Measurements from ENCODE around the gene GNLY. TPM values are rescaled to one million over a fixed set of nuclear protein-coding genes. Genes with fewer than 3 reads are reported as not detected.
"Not testable (repeated sequence)": the region's sequence is repeated elsewhere in the genome, so short reads cannot be mapped to it uniquely, and the experiment has no call there.

Gene GNLY
- total RNA-seq, 6 experiments from 2014 or later = 0.92 to 3.1 (median 1.6) TPM

DNA sequence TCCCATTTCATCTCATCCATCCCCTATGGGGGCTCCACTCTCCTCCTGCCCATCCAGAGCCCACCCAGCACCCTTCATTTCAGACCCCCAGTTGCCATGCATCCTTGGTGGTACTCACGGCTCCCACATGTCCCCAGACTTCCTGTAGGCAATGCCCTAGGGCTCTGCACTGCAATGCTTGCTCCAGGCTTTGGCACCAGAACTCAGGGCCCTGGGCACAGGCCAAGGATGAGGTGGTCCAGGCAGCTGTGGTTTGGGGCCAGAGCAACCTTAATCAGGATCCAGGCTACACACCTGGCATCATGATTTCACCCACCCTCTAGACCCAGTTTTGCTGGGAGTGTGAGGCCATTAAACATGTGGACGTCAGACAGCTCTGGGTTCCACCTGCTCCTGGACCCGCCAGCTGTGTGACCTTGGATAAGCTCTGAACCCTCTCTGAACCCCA is 26.6 kb upstream of the GNLY start:
- Histone ChIP-seq H3K27me3 (no peaks in the 10 kb centered on the region), H3K4me1 (no peaks in the 10 kb centered on the region), H3K27ac (no peak overlapping the region), H3K9me3 (no peaks in the 10 kb centered on the region), H3K4me3 (no peak overlapping the region), H3K36me3 (no peaks in the 10 kb centered on the region)
- TF ChIP-seq POLR2A (IDR thresholded peaks at IDR 0.05) = no peak
- TF ChIP-seq, protein P1, sequence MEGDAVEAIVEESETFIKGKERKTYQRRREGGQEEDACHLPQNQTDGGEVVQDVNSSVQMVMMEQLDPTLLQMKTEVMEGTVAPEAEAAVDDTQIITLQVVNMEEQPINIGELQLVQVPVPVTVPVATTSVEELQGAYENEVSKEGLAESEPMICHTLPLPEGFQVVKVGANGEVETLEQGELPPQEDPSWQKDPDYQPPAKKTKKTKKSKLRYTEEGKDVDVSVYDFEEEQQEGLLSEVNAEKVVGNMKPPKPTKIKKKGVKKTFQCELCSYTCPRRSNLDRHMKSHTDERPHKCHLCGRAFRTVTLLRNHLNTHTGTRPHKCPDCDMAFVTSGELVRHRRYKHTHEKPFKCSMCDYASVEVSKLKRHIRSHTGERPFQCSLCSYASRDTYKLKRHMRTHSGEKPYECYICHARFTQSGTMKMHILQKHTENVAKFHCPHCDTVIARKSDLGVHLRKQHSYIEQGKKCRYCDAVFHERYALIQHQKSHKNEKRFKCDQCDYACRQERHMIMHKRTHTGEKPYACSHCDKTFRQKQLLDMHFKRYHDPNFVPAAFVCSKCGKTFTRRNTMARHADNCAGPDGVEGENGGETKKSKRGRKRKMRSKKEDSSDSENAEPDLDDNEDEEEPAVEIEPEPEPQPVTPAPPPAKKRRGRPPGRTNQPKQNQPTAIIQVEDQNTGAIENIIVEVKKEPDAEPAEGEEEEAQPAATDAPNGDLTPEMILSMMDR (IDR thresholded peaks at IDR 0.05) = no peak
- 70% methylated on average over 3 of the region's 3 CpGs for WGBS (ENCODE audit: insufficient coverage, low coverage, low lambda C conversion rate, missing lambda C conversion rate)
- DNase-seq (no peak), ATAC-seq (no peak)
- intact Hi-C loops (cut with DNase I) = no loop called here

DNA sequence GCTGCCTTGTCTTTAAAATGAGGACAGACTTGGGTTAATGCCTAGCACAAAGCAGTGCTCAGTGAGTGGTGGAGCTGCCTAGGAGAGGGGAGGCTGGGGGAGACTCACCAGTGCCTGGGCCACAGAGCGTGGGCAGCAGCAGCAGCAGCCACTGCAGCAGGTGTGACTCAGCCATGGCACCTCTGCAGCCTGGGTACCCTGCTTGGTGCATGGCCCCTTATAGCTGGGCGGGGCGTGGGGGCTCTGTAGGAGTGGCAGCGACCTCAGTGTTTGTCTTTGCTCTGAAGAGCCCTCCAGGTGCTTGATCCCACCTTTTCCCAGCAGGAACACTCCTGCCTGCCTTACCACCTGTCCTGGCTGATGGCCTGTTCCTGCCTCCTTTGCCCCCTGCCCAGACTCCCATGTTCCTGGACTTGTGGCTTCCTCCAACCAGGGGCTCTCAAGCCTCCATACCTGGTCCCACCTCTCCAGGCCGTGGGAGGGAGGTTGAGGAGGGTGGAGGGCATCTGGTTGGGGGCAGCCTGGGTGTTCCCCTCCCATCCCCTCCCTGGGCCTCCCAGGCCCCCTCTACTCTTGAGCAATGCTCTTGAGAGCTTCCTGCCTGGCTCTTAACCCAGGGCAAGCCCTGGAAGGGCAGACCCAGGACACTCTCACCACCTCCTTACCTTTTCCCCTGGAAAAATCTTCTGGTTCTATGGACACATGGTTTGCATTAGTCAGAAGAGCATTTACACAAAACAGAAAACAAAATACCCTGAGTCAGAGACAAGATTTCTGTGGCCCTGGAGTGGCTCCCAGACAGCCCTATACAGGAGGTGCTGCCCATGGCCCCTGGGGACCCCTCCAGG is 25.9 kb upstream of the GNLY start, which contains the start of gene SFTPB:
TSS of gene SFTPB (minus strand) at position 191 of the 848 bp plus-strand sequence. CDS start at position 175, 16 bp downstream.
- no peak for DNase-seq
- TF ChIP-seq POLR2A (IDR thresholded peaks at IDR 0.05) = no peak
- TF ChIP-seq, protein P1 (IDR thresholded peaks at IDR 0.05) = no peak
- Histone ChIP-seq H3K27me3 (no peaks in the 10 kb centered on the region), H3K4me1 (no peaks in the 10 kb centered on the region), H3K27ac (no peak within 1 kb of the TSS), H3K36me3 (no peaks in the 10 kb centered on the region), H3K9me3 (no peaks in the 10 kb centered on the region), H3K4me3 (no peak within 1 kb of the TSS)
- no peak for ATAC-seq
- WGBS (ENCODE audit: insufficient coverage, low coverage, low lambda C conversion rate, missing lambda C conversion rate) = 50% methylated on average over 1 of the region's 5 CpGs
- intact Hi-C loops (cut with DNase I) = no loop called here

DNA sequence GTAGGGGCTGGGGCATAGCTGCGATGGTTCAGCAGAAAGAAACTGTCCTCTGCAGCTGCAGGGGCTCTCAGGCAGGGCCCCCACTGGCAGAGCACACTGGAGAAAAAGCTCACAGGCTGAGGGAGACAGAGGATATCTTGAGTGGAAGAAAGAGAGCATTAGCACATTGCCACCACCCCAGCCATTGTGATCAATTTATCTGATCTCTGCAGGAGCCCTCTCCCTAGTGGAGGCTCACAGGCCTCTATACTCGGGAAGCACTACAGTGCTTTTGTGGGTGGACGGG is 25.4 kb upstream of the GNLY start:
- no peak for ATAC-seq
- Histone ChIP-seq H3K27ac (no peak overlapping the region), H3K27me3 (no peaks in the 10 kb centered on the region), H3K9me3 (no peaks in the 10 kb centered on the region), H3K36me3 (no peaks in the 10 kb centered on the region), H3K4me3 (no peak overlapping the region), H3K4me1 (no peaks in the 10 kb centered on the region)
- TF ChIP-seq POLR2A (IDR thresholded peaks at IDR 0.05) = no peak
- TF ChIP-seq, protein P1 (IDR thresholded peaks at IDR 0.05) = no peak
- WGBS (ENCODE audit: insufficient coverage, low coverage, low lambda C conversion rate, missing lambda C conversion rate) = 72% methylated on average over 3 of the region's 3 CpGs
- intact Hi-C loops (cut with DNase I) = no loop called here
- DNase-seq = no peak

- 64% methylated on average over 5 of the region's 5 CpGs for WGBS (ENCODE audit: insufficient coverage, low coverage, low lambda C conversion rate, missing lambda C conversion rate)
- Histone ChIP-seq H3K27me3 (no peaks in the 10 kb centered on the region), H3K36me3 (no peaks in the 10 kb centered on the region), H3K27ac (no peak overlapping the region), H3K4me3 (no peak overlapping the region), H3K9me3 (no peaks in the 10 kb centered on the region), H3K4me1 (no peaks in the 10 kb centered on the region)
- ATAC-seq (no peak), DNase-seq (peak in 1 of 3 donors; percentile 19)
- intact Hi-C loops (cut with DNase I) = no loop called here
- no peak for TF ChIP-seq POLR2A (IDR thresholded peaks at IDR 0.05)
- TF ChIP-seq, protein P1 (IDR thresholded peaks at IDR 0.05) = no peak
Measured at GRCh38 chr2:85669549-85669948, 24.6 kb upstream of the GNLY start.

GRCh38 chr2:85670416-85670815 is 23.7 kb upstream of the GNLY start:
- intact Hi-C loops (cut with DNase I); H3K4me3 ChIP-seq; H3K9me3 ChIP-seq; DNase-seq; H3K27me3 ChIP-seq; H3K4me1 ChIP-seq; H3K27ac ChIP-seq; H3K36me3 ChIP-seq; ATAC-seq: not testable (repeated sequence)
- 80% methylated on average over 5 of the region's 13 CpGs for WGBS (ENCODE audit: insufficient coverage, low coverage, low lambda C conversion rate, missing lambda C conversion rate)

Data from right lobe of liver (tissue), 6 donors.